Liver (tissue), 9 donors: ENCODE data around the gene TEX44. TPM values are rescaled to one million over a fixed set of nuclear protein-coding genes. Genes with fewer than 3 reads are reported as not detected.

Experiments
- DNase-seq: peaks from one replicate; pipeline ENCODE4 v3.0.0-alpha.2; 2017; ENCODE audit warnings: low spot score
- H3K27ac ChIP-seq, 2 donors: one replicate each; pipeline ENCODE4 v1.7.0; 2013; ENCODE audit warnings: inconsistent platforms in 2 of 2, low read length in 2 of 2, control low read depth in 1 of 2, low read depth in 1 of 2, mild to moderate bottlenecking in 1 of 2
- H3K27me3 ChIP-seq, 4 donors: one replicate each; pipeline versions ENCODE4 v1.6.1 to v1.7.0; 2013; ENCODE audit warnings: low read length in 3 of 4, inconsistent platforms in 1 of 4, mild to moderate bottlenecking in 1 of 4, moderate library complexity in 1 of 4; ENCODE audit not compliant: control insufficient read depth in 4 of 4, insufficient read depth in 4 of 4
- H3K36me3 ChIP-seq, 4 donors: one replicate each; pipeline versions ENCODE4 v1.6.1 to v1.7.0; 2013; ENCODE audit warnings: low read length in 3 of 4, mild to moderate bottlenecking in 3 of 4, low read depth in 1 of 4, moderate library complexity in 1 of 4; ENCODE audit not compliant: control insufficient read depth in 4 of 4, insufficient read depth in 3 of 4
- H3K4me1 ChIP-seq, 4 donors: one replicate each; pipeline versions ENCODE4 v1.6.1 to v1.7.0; 2013; ENCODE audit warnings: low read length in 3 of 4, mild to moderate bottlenecking in 3 of 4, moderate library complexity in 1 of 4; ENCODE audit not compliant: control insufficient read depth in 4 of 4, insufficient read depth in 4 of 4
- H3K4me3 ChIP-seq, 3 donors: one replicate each; pipeline versions ENCODE4 v1.6.1 to v1.7.0; 2013; ENCODE audit warnings: low read length in 3 of 3, control low read depth in 1 of 3, low read depth in 1 of 3, mild to moderate bottlenecking in 1 of 3
- H3K9ac ChIP-seq, 2 donors: one replicate each; pipeline ENCODE4 v1.7.0; 2013; ENCODE audit warnings: low read length in 2 of 2, mild to moderate bottlenecking in 2 of 2, moderate library complexity in 2 of 2, control low read depth in 1 of 2, low read depth in 1 of 2
- H3K9me3 ChIP-seq, 4 donors: one replicate each; pipeline versions ENCODE4 v1.6.1 to v1.7.0; 2013; ENCODE audit warnings: low read length in 3 of 4; ENCODE audit not compliant: control insufficient read depth in 4 of 4
- CTCF ChIP-seq: fragments of 150-350 bp; IDR thresholded peaks from 2 replicates; pipeline ENCODE4 v1.5.1; 2017; ENCODE audit warnings: improper control_type of control experiment, low read depth, low read length; ENCODE audit not compliant: missing input control
- EGR1 ChIP-seq, 2 donors: IDR thresholded peaks; 2 replicates each; pipeline ENCODE4 v1.6.1; 2016 to 2018; ENCODE audit warnings: antibody characterized with exemption in 2 of 2, low read depth in 2 of 2
- FOXA1 ChIP-seq: IDR thresholded peaks from 2 replicates; pipeline ENCODE4 v1.6.1; 2016; ENCODE audit warnings: antibody characterized with exemption
- GABPA ChIP-seq, 2 donors: IDR thresholded peaks in 1 of 2; conservative IDR thresholded peaks in 1 of 2; 2 replicates each; pipeline ENCODE4 v1.6.1; 2016; ENCODE audit warnings: antibody characterized with exemption in 2 of 2, mild to moderate bottlenecking in 1 of 2, moderate library complexity in 1 of 2
- HNF4A ChIP-seq, 2 donors: conservative IDR thresholded peaks; 2 replicates each; pipeline ENCODE4 v1.6.1; 2016; ENCODE audit warnings: antibody characterized with exemption in 2 of 2, mild to moderate bottlenecking in 2 of 2
- HNF4G ChIP-seq: IDR thresholded peaks from 2 replicates; pipeline ENCODE4 v1.6.1; 2016; ENCODE audit warnings: antibody characterized with exemption
- JUND ChIP-seq, 2 donors: IDR thresholded peaks; 2 replicates each; pipeline ENCODE4 v1.6.1; 2016; ENCODE audit warnings: antibody characterized with exemption in 2 of 2
- NR2F2 ChIP-seq: IDR thresholded peaks from 2 replicates; pipeline ENCODE4 v1.6.1; 2016; ENCODE audit warnings: antibody characterized with exemption
- REST ChIP-seq: IDR thresholded peaks from 2 replicates; pipeline ENCODE4 v1.6.1; 2016; ENCODE audit warnings: antibody characterized with exemption, mild to moderate bottlenecking
- RXRA ChIP-seq, 2 donors: IDR thresholded peaks; 2 replicates each; pipeline ENCODE4 v1.6.1; 2017 to 2018; ENCODE audit warnings: antibody characterized with exemption in 2 of 2, mild to moderate bottlenecking in 1 of 2
- SP1 ChIP-seq: IDR thresholded peaks from 2 replicates; pipeline ENCODE4 v1.6.1; 2018; ENCODE audit warnings: antibody characterized with exemption, mild to moderate bottlenecking
- ZBTB33 ChIP-seq: IDR thresholded peaks from 2 replicates; pipeline ENCODE4 v1.6.1; 2016; ENCODE audit warnings: antibody characterized with exemption
- WGBS: extraction: QIAGEN DNeasy Blood & Tissue Kit; methylation state at CpG from one replicate; pipeline ENCODE4 v1.1.7; 2013; 5-methylcytosine and 5-hydroxymethylcytosine counted together
- polyA plus RNA-seq, 2 donors: library from polyadenylated mRNA; stranded (reverse) in 1 of 2; unstranded in 1 of 2; fragments of 200-250 nt in 1 of 2; fragments of >200 nt in 1 of 2; fragmentation: Nextera tagmentation in 1 of 2; extraction: Ambion mirVana in 1 of 2; gene quantifications; one replicate each; pipeline versions ENCODE4 v1.2.1 to v1.2.3, GENCODE V29; 2013 to 2015
- total RNA-seq, 2 donors: library from RNA; depleted of rRNA; stranded (reverse); fragments of >200 nt; gene quantifications; one replicate each; pipeline ENCODE4 v1.2.3, GENCODE V29; 2014
- TF ChIP-seq, protein P1 (sequence below): IDR thresholded peaks from 2 replicates; pipeline ENCODE4 v1.6.1; 2016; ENCODE audit warnings: antibody characterized with exemption
- TF ChIP-seq, protein P2 (sequence below): IDR thresholded peaks from 2 replicates; pipeline ENCODE4 v1.6.1; 2016; ENCODE audit warnings: antibody characterized with exemption
- donor health status: healthy.
- donor health status: healthy.
- donor health status: healthy.
- donor health status: healthy.
- donor health status: healthy.

Gene TEX44
- total and polyA plus RNA-seq, 4 donors: not detected

DNA sequence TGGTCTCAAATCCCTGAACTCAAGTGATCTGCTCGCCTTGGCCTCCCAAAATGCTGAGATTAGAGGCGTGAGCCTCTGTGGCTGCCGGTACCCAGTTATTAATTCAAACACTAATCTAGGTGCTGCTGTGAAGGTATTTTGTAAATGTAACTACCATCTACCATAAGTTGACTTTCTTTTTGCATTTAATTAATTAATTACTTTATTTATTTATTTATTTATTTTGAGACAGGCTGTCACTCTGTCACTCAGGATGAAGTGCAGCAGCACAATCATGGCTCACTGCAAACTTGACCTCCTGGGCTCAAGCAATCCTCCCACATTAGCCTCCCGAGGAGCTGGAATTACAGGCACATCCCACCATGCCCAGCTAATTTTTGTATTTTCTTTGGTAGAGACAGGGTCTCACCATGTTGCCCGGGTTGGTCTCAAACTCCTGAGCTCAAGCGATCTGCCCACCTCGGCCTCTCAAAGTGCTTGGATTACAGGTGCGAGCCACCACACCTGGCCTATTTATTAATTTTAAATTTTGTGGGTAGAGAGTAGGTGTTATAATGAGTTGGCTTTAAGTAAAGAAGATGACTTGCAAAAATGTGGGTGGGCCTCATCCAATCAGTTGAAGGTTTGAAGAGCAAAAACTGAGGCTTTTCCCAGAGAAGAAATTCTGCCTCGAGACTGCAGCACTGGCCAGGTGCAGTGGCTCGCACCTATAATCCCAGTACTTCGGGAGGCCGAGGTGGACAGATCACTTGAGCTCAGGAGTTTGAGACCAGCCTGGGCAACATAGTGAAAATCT, 45.2 kb upstream of the TEX44 start:
- Histone ChIP-seq H3K27ac (no peak overlapping the region), H3K4me3 (no peak overlapping the region), H3K27me3 (no peaks in the 10 kb centered on the region), H3K9me3 (peaks cover 0 to 5% (median 3%) of the 10 kb centered on the region in 4 donors), H3K36me3 (no peaks in the 10 kb centered on the region), H3K9ac (no peak overlapping the region), H3K4me1 (no peaks in the 10 kb centered on the region)
- DNase-seq: no peak
- TF ChIP-seq, protein P1, sequence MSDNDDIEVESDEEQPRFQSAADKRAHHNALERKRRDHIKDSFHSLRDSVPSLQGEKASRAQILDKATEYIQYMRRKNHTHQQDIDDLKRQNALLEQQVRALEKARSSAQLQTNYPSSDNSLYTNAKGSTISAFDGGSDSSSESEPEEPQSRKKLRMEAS: no peak
- TF ChIP-seq HNF4A (conservative IDR thresholded peaks at IDR 0.05): no peak
- TF ChIP-seq SP1: no peak
- TF ChIP-seq REST: no peak
- TF ChIP-seq FOXA1: no peak
- TF ChIP-seq EGR1 (IDR thresholded peaks at IDR 0.05; ENCODE audit: low read depth in 2 of 2): no peak
- no peak for TF ChIP-seq GABPA (IDR thresholded peaks at IDR 0.05 in 1 of 2, conservative IDR thresholded peaks at IDR 0.05 in 1 of 2)
- no peak for TF ChIP-seq HNF4G
- TF ChIP-seq NR2F2: no peak
- 96% methylated on average over 12 of the region's 12 CpGs for WGBS

DNA sequence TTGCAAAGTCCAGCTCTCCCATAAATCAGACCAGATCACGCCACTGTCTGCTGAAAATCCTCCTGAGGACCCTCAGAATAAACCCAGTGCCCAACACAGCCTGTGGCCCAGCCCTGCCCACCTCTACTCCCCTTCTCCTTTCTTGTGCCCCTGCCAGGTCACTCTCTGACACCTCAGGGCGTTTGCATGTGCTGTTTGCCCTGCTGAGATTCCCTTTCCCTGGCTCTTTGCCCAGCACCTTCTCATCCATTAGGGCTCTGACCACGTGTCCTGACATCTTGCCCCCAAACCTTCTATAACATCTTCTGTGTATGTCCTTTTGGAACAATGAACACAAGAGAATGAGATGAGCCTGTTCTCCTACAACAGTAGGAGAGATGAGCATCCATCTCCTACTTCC, 43.9 kb upstream of the TEX44 start:
- no peaks in the 10 kb centered on the region for H3K9me3 ChIP-seq
- no peak overlapping the region for H3K9ac ChIP-seq
- H3K4me1 ChIP-seq: no peaks in the 10 kb centered on the region
- 68% methylated on average over 3 of the region's 3 CpGs for WGBS
- DNase-seq: no peak
- H3K4me3 ChIP-seq: no peak overlapping the region
- no peak overlapping the region for H3K27ac ChIP-seq
- H3K27me3 ChIP-seq: no peaks in the 10 kb centered on the region
- TF ChIP-seq CTCF (no peak), RXRA (IDR thresholded peaks at IDR 0.05) (no peak), ZBTB33 (no peak), JUND (IDR thresholded peaks at IDR 0.05) (no peak), HNF4A (conservative IDR thresholded peaks at IDR 0.05) (no peak), REST (no peak), NR2F2 (no peak), FOXA1 (no peak)
- TF ChIP-seq, protein P2, sequence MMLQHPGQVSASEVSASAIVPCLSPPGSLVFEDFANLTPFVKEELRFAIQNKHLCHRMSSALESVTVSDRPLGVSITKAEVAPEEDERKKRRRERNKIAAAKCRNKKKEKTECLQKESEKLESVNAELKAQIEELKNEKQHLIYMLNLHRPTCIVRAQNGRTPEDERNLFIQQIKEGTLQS: no peak
- TF ChIP-seq, protein P1: no peak
- no peaks in the 10 kb centered on the region for H3K36me3 ChIP-seq
